HL-60 (cell line): ENCODE results near the gene SMARCA2.

Experiments
- DNase-seq, 2 experiments: peaks; one replicate each; pipeline ENCODE4 v3.0.0-alpha.2; 2010 to 2020; ENCODE audit warnings: low read depth in 1 of 2, low spot score in 1 of 2
- H3K27ac ChIP-seq: fragments of 250-450 bp; sonication (Bioruptor Pico); replicated peaks from 2 replicates; pipeline ENCODE4 v1.5.1; 2020; ENCODE audit warnings: mild to moderate bottlenecking, moderate library complexity
- H3K27me3 ChIP-seq: fragments of 250-450 bp; sonication (Bioruptor Pico); 2 replicates; pipeline ENCODE4 v1.5.1; 2021; ENCODE audit warnings: mild to moderate bottlenecking, moderate library complexity; ENCODE audit not compliant: insufficient read depth, poor library complexity, severe bottlenecking
- H3K4me3 ChIP-seq: replicated peaks from 2 replicates; pipeline ENCODE4 v1.5.1; 2011; ENCODE audit warnings: mild to moderate bottlenecking, control low read depth, low read length; ENCODE audit not compliant: insufficient read depth
- CTCF ChIP-seq: IDR thresholded peaks from one replicate; pipeline ENCODE4 v1.5.1; 2011; ENCODE audit warnings: low read length, control low read depth, inconsistent platforms; ENCODE audit not compliant: insufficient read depth
- GABPA ChIP-seq: IDR thresholded peaks from 2 replicates; pipeline ENCODE4 v1.6.1; 2012; ENCODE audit warnings: low read depth
- POLR2AphosphoS5 ChIP-seq: IDR thresholded peaks from 2 replicates; pipeline ENCODE4 v1.6.1; 2012; ENCODE audit warnings: low read depth
- REST ChIP-seq: IDR thresholded peaks from 2 replicates; pipeline ENCODE4 v1.6.1; 2012; ENCODE audit warnings: low read depth; ENCODE audit not compliant: insufficient replicate concordance
- SPI1 ChIP-seq: IDR thresholded peaks from 2 replicates; pipeline ENCODE4 v1.6.1; 2012; ENCODE audit warnings: low read depth, mild to moderate bottlenecking, borderline replicate concordance

Gene SMARCA2

GRCh38 chr9:2191609-2191972 is 176.4 kb downstream of the SMARCA2 start:
- TF ChIP-seq POLR2AphosphoS5, result no peak
- TF ChIP-seq GABPA, result no peak
- no peak for TF ChIP-seq REST
- no peak for TF ChIP-seq SPI1
- TF ChIP-seq CTCF, result no peak
- H3K4me3 ChIP-seq, result no peak overlapping the region
- H3K27ac ChIP-seq, result no peak overlapping the region
- DNase-seq, result no peak
- no peaks in the 10 kb centered on the region for H3K27me3 ChIP-seq

- Histone ChIP-seq H3K4me3 (no peak overlapping the region), H3K27ac (no peak overlapping the region)
- TF ChIP-seq REST (no peak), CTCF (no peak), POLR2AphosphoS5 (no peak), GABPA (no peak), SPI1 (no peak)
Observed at GRCh38 chr9:2192356-2192979, 177.3 kb downstream of the SMARCA2 start.

GRCh38 chr9:2193552-2193951 is 178.4 kb downstream of the SMARCA2 start:
- H3K27ac ChIP-seq, result no peak overlapping the region
- no peak overlapping the region for H3K4me3 ChIP-seq
- TF ChIP-seq CTCF, result no peak
- TF ChIP-seq POLR2AphosphoS5, result no peak
- H3K27me3 ChIP-seq, result no peaks in the 10 kb centered on the region
- no peak for DNase-seq

More at GRCh38 chr9:2192356-2192979, 177.3 kb downstream of the SMARCA2 start:
- DNase-seq, result no peak
- H3K27me3 ChIP-seq, result no peaks in the 10 kb centered on the region

GRCh38 chr9:2195211-2195610 is 180.1 kb downstream of the SMARCA2 start:
- Histone ChIP-seq H3K27me3 (no peaks in the 10 kb centered on the region), H3K27ac (no peak overlapping the region), H3K4me3 (no peak overlapping the region)
- DNase-seq, result no peak
- TF ChIP-seq POLR2AphosphoS5 (no peak), CTCF (no peak), GABPA (no peak), SPI1 (no peak), REST (no peak)
